Right renal pelvis (tissue), 4 donors: ENCODE data around the gene COG1. TPM values are rescaled to one million over a fixed set of nuclear protein-coding genes. Genes with fewer than 3 reads are reported as not detected.

Experiments
- DNase-seq, 4 donors: peaks; one replicate each; pipeline ENCODE4 v3.0.0-alpha.2; 2013; ENCODE audit warnings: low read depth in 4 of 4, low spot score in 3 of 4, missing footprints in 1 of 4
- polyA plus RNA-seq, 4 donors: library from polyadenylated mRNA; unstranded; fragments of 120-200 nt; gene quantifications; one replicate each; pipeline ENCODE4 v1.2.1, GENCODE V29; 2013; ENCODE audit not compliant: insufficient read length in 4 of 4

COG1 gene
- polyA plus RNA-seq, 4 donors: 43.5 to 61.0 (median 45.5) TPM

- DNase-seq: no peak
Measured at GRCh38 chr17:73226556-73227172, 33.8 kb downstream of the COG1 start.

- no peak for DNase-seq
Measured at GRCh38 chr17:73227379-73227778, 34.5 kb downstream of the COG1 start.

GRCh38 chr17:73227944-73228343 is 35.1 kb downstream of the COG1 start:
- no peak for DNase-seq

- no peak for DNase-seq
Measured at GRCh38 chr17:73228748-73229236, 35.9 kb downstream of the COG1 start.

- DNase-seq: no peak
Measured at GRCh38 chr17:73230088-73230487, 37.2 kb downstream of the COG1 start.

GRCh38 chr17:73231395-73231794 is 38.5 kb downstream of the COG1 start:
- peak in 2 of 4 donors; percentile 8 to 9 for DNase-seq

GRCh38 chr17:73231841-73232586 is 39.2 kb downstream of the COG1 start:
- DNase-seq: peak; percentile 86 to 95 (median 93)

GRCh38 chr17:73232587-73233373 is 39.9 kb downstream of the COG1 start:
- DNase-seq: peak in 1 of 4 donors; percentile 10

GRCh38 chr17:73234736-73235135 is 41.9 kb downstream of the COG1 start:
- no peak for DNase-seq

GRCh38 chr17:73237714-73238113 is 44.9 kb downstream of the COG1 start:
- no peak for DNase-seq

GRCh38 chr17:73240561-73240960 is 47.7 kb downstream of the COG1 start:
- no peak for DNase-seq

GRCh38 chr17:73247726-73248125 is 54.9 kb downstream of the COG1 start:
- no peak for DNase-seq

- DNase-seq: no peak
Measured at GRCh38 chr17:73248532-73248931, 55.7 kb downstream of the COG1 start.

GRCh38 chr17:73249700-73250099 is 56.8 kb downstream of the COG1 start:
- DNase-seq: no peak

GRCh38 chr17:73250851-73251640 is 58.2 kb downstream of the COG1 start:
- no peak for DNase-seq

GRCh38 chr17:73251871-73252270 is 59.0 kb downstream of the COG1 start:
- no peak for DNase-seq

- DNase-seq: peak in 1 of 4 donors; percentile 59
Measured at GRCh38 chr17:73255671-73256181, 62.9 kb downstream of the COG1 start.

GRCh38 chr17:73256220-73256619 is 63.4 kb downstream of the COG1 start:
- DNase-seq: no peak

GRCh38 chr17:73257516-73257915 is 64.7 kb downstream of the COG1 start:
- no peak for DNase-seq
